Occipital lobe (tissue), 2 donors: ENCODE data around the gene ZNF385D. TPM values are rescaled to one million over a fixed set of nuclear protein-coding genes. Genes with fewer than 3 reads are reported as not detected.

Experiments
- DNase-seq: peaks from one replicate; lab custom pipeline; 2025; lab: John Stamatoyannopoulos, UW
- total RNA-seq: library from RNA; depleted of rRNA; stranded (reverse); fragments of >200 nt; gene quantifications from one replicate; pipeline ENCODE4 v1.2.3, GENCODE V29; 2014

Gene ZNF385D
- total RNA-seq, 1 donor from 2014 or later, result 14.0 TPM

GRCh38 chr3:21673393-21673792 lies 77.6 kb downstream of the ZNF385D start:
- no peak for DNase-seq

- no peak for DNase-seq
Observed at GRCh38 chr3:21672303-21672702, 78.7 kb downstream of the ZNF385D start.

- DNase-seq, result no peak
Observed at GRCh38 chr3:21670386-21670785, 80.6 kb downstream of the ZNF385D start.

GRCh38 chr3:21668012-21668411 lies 83.0 kb downstream of the ZNF385D start:
- no peak for DNase-seq

DNA sequence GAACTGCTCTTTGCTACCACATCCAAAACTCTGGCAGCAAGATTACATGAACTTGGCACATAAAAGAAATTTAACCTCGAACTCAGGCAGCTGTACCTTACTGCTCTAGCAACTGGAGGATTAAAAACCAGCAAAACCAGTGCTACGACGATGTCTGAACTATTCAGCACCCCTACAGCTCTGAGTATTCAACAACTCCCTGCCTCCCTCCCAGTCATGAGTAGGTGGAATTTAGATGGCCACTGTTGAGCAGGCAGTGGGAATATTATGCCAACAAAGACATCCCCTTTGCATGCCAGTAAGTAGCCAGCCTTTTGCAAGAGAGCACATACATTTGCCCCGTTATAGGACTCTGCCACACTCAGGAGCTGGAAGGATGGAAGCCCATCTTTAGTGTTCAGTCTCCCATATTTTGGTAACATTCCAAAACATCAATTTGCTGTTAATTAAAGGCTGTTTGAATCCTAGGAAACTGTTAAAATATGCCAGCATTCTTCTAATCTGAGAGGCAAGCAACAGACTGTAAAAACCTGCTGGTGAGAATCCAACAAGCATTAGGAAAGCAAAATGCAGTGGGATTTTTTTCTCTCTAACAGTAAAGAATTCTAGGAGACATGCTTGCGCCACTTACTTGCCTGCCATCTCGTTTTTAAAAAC lies 85.4 kb downstream of the ZNF385D start:
- DNase-seq, result no peak

GRCh38 chr3:21664996-21665395 lies 86.0 kb downstream of the ZNF385D start:
- DNase-seq, result no peak

DNA sequence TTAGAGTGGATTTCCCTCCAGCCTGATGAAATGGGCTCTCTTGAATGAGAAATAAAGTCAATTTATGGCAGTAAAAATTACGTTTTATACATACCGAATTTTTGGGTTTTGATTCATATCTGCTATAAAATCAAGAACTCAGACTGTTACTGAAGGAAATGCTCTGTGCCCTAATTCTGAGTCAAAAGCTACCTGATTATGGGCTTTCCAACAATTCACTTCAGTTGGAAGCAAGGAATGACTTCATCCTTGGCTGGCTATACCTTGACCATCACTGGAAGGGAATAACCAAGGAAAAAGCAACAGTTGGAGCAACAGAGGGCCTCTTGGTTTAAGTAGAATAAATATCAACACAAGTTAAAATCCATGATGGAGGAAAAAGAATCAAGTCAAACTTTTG lies 88.6 kb downstream of the ZNF385D start:
- no peak for DNase-seq

DNA sequence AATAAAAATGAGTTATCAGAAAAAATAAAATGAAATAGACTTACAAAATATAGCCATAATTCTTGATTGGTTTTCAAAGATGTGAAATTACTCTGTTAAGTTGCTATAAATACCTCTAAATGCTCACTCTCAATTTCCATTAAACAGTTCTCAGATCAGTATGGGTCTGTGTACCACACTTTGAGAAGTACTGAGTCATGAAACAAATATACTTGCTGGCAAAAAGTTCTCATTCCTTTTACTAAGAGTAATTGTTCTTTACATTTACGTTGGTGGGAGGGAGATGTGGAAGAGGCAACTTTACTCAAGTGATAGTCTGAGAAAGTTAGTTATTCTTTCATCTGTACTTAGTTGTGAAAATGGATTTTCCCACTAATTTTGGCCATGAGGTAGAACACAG lies 96.3 kb downstream of the ZNF385D start:
- no peak for DNase-seq

GRCh38 chr3:21654241-21654640 lies 96.8 kb downstream of the ZNF385D start:
- DNase-seq, result no peak

DNA sequence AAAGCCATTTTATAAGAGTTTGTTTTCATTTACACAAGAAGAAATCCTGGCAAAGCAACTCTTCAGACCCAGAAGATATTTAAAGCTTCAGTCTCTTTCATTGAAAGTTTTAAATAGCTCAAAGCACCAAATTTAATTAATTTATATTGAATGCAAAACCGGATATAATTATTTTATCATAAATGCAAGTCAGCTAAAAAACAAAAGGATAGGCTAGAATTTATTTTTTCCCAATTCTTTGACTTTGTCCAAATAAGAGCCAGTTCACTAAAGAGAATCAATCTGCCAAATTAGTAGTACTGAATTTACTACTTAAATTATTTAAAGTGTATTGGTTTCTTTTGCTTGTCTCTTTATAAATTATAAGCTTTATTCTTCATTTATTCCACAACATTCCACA lies 101.5 kb downstream of the ZNF385D start:
- DNase-seq, result no peak

- no peak for DNase-seq
Observed at GRCh38 chr3:21647961-21648360, 103.0 kb downstream of the ZNF385D start.

GRCh38 chr3:21645121-21645897 lies 105.7 kb downstream of the ZNF385D start:
- peak; percentile 12 for DNase-seq

DNA sequence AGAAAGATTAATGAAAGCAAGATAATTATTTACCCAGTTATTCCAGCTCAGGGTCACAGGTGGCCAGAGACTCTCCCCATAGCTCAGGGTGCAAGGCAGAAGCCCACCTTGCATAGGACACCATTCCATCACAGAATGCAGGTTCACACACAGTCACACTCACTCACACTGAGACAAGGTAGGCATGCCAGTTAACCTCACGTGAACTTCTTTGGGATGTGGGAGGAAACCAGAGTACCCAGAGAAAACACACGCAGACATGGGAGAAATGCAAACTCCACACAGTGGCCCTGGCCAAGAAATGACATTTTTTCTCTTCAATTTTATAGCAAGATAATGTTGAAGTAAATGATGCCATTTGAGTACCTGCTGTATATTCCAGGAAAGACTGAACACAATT lies 106.7 kb downstream of the ZNF385D start:
- no peak for DNase-seq

GRCh38 chr3:21643752-21644151 lies 107.3 kb downstream of the ZNF385D start:
- no peak for DNase-seq

DNA sequence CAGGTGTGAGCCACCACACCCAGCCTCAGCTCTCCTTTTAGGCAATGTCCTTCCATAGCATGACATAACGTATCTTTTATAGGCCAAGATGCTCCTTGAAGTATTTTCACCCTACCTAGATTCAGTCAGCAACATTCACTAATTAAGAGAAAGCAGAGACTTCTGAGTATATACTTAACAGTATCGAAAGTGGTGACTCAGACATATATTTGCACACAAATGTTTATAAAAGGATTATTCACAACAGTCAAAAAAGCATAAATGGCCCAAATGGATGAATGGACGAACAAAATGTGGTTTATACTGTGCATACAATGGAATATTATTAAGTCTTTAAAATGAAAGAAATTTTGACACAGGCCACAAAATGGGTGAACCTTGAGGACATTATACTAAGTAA lies 108.6 kb downstream of the ZNF385D start:
- no peak for DNase-seq

- no peak for DNase-seq
Observed at GRCh38 chr3:21641959-21642358, 109.1 kb downstream of the ZNF385D start.

- no peak for DNase-seq
Observed at GRCh38 chr3:21638488-21638887, 112.5 kb downstream of the ZNF385D start.

GRCh38 chr3:21634112-21634511 lies 116.9 kb downstream of the ZNF385D start:
- no peak for DNase-seq

GRCh38 chr3:21624524-21624923 lies 126.5 kb downstream of the ZNF385D start:
- DNase-seq, result no peak

GRCh38 chr3:21621181-21621651 lies 129.8 kb downstream of the ZNF385D start:
- no peak for DNase-seq

DNA sequence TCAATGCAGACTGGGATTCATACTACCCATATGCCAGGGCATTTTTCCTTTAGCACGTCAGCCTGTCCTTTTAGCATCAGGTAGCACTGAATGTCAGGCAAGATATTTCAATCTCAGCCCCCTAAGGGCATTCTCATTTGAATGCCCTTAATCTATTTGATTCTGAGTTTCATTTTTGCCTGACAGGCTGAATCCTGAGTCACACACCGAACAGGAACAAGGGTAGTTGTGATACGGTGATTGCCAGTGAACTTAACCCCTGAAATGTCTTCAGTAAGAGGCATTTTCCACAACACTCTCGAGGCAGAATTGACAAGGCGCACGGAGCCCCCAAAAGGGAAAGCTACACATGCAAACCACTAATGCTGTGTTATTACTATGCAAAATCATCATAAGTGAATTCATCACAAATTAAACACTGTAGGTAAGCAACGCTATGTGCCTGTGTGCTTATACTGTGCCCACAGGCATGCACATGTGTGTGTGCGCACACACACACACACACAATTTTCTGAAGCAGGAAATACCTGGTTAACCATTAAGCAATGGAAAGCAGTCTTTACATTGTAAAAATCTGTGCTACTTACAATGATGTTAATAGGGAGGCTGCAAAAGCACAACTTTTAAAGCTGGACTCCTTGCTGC lies 130.4 kb downstream of the ZNF385D start:
- DNase-seq, result no peak

DNA sequence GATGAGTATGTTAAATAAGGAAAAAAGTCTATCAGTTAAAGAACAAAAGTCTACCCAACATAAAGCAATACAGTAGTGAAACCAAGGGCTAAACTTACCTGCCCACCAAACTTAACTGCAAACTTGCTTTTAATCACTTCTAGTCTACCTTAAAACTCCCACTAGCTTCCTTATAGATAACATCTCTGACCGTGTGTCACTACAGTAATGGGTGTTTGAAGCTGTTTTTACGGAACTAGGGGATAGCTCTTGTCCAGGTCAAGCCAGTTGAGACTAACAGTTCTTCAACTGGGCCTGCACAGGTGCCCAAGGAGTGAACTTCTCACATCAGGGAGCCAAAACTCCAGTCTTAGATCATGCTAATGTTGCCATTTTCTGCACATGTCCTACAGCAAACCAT lies 132.3 kb downstream of the ZNF385D start:
- no peak for DNase-seq
